ENCODE results near the gene BYSL. TPM values are rescaled to one million over a fixed set of nuclear protein-coding genes. Genes with fewer than 3 reads are reported as not detected.
A peak's percentile ranks its signal among the peaks of the same experiment; 100 is the strongest.

The BYSL gene
- total and polyA plus RNA-seq, 10 of the 15 experiments (the other 5 are each of a cell fraction or from before 2014, with no cell fraction given), result 12.6 to 51.1 (median 33.0) TPM

DNA sequence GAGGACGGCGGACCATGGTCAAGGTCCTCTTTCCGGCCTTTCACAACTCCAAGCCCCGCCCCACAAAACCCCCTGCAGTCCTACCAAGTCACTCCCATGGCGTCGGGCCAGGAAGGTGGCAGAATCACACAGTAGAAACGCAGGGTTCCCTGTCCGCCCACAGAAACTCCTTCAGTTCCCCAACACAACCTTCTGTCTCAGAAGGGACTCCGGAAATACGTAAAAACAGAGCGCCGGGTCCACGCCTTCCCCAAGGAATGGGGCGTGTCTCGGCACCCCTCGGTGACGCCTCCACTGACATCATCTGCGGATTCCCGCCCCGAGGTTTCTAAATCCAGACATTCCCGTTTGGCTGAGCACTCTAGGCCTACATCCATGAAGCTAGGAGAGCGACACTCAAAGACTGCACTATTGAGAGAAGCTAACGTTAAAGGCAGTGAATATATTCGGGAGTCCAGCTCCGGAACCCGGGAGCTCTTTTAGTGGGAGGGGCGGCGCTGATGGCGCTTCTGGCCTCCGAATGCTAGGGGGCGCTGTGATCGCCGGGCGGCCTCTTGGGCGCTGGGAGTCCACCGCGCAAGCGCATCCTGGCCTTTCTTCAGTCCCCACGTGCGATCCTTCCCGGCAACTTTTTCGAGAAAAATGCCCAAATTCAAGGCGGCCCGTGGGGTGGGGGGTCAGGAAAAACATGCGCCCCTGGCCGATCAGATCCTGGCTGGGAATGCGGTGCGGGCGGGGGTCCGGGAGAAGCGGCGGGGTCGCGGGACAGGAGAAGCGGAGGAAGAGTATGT, at the start of gene BYSL, which contains the start of gene MED20 (continued):
- TF ChIP-seq, protein P1, sequence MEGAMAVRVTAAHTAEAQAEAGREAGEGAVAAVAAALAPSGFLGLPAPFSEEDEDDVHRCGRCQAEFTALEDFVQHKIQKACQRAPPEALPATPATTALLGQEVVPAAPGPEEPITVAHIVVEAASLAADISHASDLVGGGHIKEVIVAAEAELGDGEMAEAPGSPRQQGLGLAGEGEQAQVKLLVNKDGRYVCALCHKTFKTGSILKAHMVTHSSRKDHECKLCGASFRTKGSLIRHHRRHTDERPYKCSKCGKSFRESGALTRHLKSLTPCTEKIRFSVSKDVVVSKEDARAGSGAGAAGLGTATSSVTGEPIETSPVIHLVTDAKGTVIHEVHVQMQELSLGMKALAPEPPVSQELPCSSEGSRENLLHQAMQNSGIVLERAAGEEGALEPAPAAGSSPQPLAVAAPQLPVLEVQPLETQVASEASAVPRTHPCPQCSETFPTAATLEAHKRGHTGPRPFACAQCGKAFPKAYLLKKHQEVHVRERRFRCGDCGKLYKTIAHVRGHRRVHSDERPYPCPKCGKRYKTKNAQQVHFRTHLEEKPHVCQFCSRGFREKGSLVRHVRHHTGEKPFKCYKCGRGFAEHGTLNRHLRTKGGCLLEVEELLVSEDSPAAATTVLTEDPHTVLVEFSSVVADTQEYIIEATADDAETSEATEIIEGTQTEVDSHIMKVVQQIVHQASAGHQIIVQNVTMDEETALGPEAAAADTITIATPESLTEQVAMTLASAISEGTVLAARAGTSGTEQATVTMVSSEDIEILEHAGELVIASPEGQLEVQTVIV (IDR thresholded peaks at IDR 0.05; ENCODE audit: borderline replicate concordance, partially characterized antibody), result no peak
- TF ChIP-seq BACH1 (IDR thresholded peaks at IDR 0.05; ENCODE audit: borderline replicate concordance) (no peak), CBX3 (IDR thresholded peaks at IDR 0.05; ENCODE audit: borderline replicate concordance, low read depth) (no peak), GATAD2B (conservative IDR thresholded peaks at IDR 0.05; ENCODE audit: low read depth) (no peak), SMAD5 (IDR thresholded peaks at IDR 0.05; ENCODE audit: low read depth) (no peak; the same call in 1 of the 2 replicates), YY1 (IDR thresholded peaks at IDR 0.05; ENCODE audit: low read depth, low read length) (peak; percentile 76; the same call in 1 of the 2 replicates), MYB (IDR thresholded peaks at IDR 0.05; ENCODE audit: borderline replicate concordance, low read depth, low read length) (no peak), JUND (IDR thresholded peaks at IDR 0.05; ENCODE audit: low read depth, low read length) (0 out of 2 replicates have a peak, but pooled peaks have one; percentile 24), LARP7 (IDR thresholded peaks at IDR 0.05) (no peak), STAT1 (conservative IDR thresholded peaks at IDR 0.05) (peak; percentile 82; the same call in 1 of the 2 replicates), BMI1 (IDR thresholded peaks at IDR 0.05; ENCODE audit: borderline replicate concordance) (no peak), RELA (IDR thresholded peaks at IDR 0.05; ENCODE audit: borderline replicate concordance, partially characterized antibody) (peak; percentile 52), CEBPB (IDR thresholded peaks at IDR 0.05; ENCODE audit: borderline replicate concordance in 1 of 2, low read depth in 2 of 2, low read length in 2 of 2) (no peak), SMAD1 (IDR thresholded peaks at IDR 0.05; ENCODE audit: low read depth, partially characterized antibody) (peak; percentile 91), TBL1XR1 (IDR thresholded peaks at IDR 0.05; ENCODE audit: low read depth, low read length) (peak; percentile 92), MYC (IDR thresholded peaks at IDR 0.05; ENCODE audit: insufficient read depth, insufficient read length, insufficient replicate concordance, low read length, severe bottlenecking) (peak; percentile 89)
- TF ChIP-seq, protein P2, sequence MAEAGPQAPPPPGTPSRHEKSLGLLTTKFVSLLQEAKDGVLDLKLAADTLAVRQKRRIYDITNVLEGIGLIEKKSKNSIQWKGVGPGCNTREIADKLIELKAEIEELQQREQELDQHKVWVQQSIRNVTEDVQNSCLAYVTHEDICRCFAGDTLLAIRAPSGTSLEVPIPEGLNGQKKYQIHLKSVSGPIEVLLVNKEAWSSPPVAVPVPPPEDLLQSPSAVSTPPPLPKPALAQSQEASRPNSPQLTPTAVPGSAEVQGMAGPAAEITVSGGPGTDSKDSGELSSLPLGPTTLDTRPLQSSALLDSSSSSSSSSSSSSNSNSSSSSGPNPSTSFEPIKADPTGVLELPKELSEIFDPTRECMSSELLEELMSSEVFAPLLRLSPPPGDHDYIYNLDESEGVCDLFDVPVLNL (IDR thresholded peaks at IDR 0.05; ENCODE audit: low read depth, low read length), result peak; percentile 75
- TF ChIP-seq, protein P3, sequence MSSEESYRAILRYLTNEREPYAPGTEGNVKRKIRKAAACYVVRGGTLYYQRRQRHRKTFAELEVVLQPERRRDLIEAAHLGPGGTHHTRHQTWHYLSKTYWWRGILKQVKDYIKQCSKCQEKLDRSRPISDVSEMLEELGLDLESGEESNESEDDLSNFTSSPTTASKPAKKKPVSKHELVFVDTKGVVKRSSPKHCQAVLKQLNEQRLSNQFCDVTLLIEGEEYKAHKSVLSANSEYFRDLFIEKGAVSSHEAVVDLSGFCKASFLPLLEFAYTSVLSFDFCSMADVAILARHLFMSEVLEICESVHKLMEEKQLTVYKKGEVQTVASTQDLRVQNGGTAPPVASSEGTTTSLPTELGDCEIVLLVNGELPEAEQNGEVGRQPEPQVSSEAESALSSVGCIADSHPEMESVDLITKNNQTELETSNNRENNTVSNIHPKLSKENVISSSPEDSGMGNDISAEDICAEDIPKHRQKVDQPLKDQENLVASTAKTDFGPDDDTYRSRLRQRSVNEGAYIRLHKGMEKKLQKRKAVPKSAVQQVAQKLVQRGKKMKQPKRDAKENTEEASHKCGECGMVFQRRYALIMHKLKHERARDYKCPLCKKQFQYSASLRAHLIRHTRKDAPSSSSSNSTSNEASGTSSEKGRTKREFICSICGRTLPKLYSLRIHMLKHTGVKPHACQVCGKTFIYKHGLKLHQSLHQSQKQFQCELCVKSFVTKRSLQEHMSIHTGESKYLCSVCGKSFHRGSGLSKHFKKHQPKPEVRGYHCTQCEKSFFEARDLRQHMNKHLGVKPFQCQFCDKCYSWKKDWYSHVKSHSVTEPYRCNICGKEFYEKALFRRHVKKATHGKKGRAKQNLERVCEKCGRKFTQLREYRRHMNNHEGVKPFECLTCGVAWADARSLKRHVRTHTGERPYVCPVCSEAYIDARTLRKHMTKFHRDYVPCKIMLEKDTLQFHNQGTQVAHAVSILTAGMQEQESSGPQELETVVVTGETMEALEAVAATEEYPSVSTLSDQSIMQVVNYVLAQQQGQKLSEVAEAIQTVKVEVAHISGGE (CRISPR knock-in tag; IDR thresholded peaks at IDR 0.05), result no peak

Data from GM12878 (cell line).